ENCODE data around the gene PRODH.
"Not testable (repeated sequence)": the region's sequence is repeated elsewhere in the genome, so short reads cannot be mapped to it uniquely, and the experiment has no call there.

PRODH gene

GRCh38 chr22:18935889-18936529, at the start of gene PRODH:
Gene PRODH, minus strand, starts transcription at chr22:18936293. Its CDS starts 6 bp downstream, at chr22:18936287.
- DNase-seq (ENCODE audit: low spot score), result no peak

GRCh38 chr22:18985780-18986179, 49.7 kb upstream of the PRODH start:
- DNase-seq (ENCODE audit: low spot score), result no peak

- no peak for DNase-seq (ENCODE audit: low spot score)
Observed at GRCh38 chr22:18984564-18984963, 48.5 kb upstream of the PRODH start.

GRCh38 chr22:18983120-18983651, 47.1 kb upstream of the PRODH start:
- no peak for DNase-seq (ENCODE audit: low spot score)

- no peak for DNase-seq (ENCODE audit: low spot score)
Observed at GRCh38 chr22:18980829-18981228, 44.7 kb upstream of the PRODH start.

- no peak for DNase-seq (ENCODE audit: low spot score)
Observed at GRCh38 chr22:18979957-18980356, 43.9 kb upstream of the PRODH start.

- no peak for DNase-seq (ENCODE audit: low spot score)
Observed at GRCh38 chr22:18978506-18978905, 42.4 kb upstream of the PRODH start.

GRCh38 chr22:18977824-18978425, 41.8 kb upstream of the PRODH start:
- no peak for DNase-seq (ENCODE audit: low spot score)

- DNase-seq (ENCODE audit: low spot score), result no peak
Observed at GRCh38 chr22:18976197-18976751, 40.2 kb upstream of the PRODH start.

- DNase-seq (ENCODE audit: low spot score), result no peak
Observed at GRCh38 chr22:18975434-18976196, 39.5 kb upstream of the PRODH start.

- no peak for DNase-seq (ENCODE audit: low spot score)
Observed at GRCh38 chr22:18974477-18975180, 38.5 kb upstream of the PRODH start.

- no peak for DNase-seq (ENCODE audit: low spot score)
Observed at GRCh38 chr22:18973264-18974031, 37.4 kb upstream of the PRODH start.

- not testable (repeated sequence) for DNase-seq (ENCODE audit: low spot score)
Observed at GRCh38 chr22:18972591-18972990, 36.5 kb upstream of the PRODH start.

GRCh38 chr22:18972029-18972428, 35.9 kb upstream of the PRODH start:
- not testable (repeated sequence) for DNase-seq (ENCODE audit: low spot score)

GRCh38 chr22:18971321-18971751, 35.2 kb upstream of the PRODH start:
- DNase-seq (ENCODE audit: low spot score), result no peak

- no peak for DNase-seq (ENCODE audit: low spot score)
Observed at GRCh38 chr22:18970948-18971315, 34.8 kb upstream of the PRODH start.

GRCh38 chr22:18970176-18970947, 34.3 kb upstream of the PRODH start:
- DNase-seq (ENCODE audit: low spot score), result no peak

- DNase-seq (ENCODE audit: low spot score), result not testable (repeated sequence)
Observed at GRCh38 chr22:18969158-18969942, 33.3 kb upstream of the PRODH start.

- DNase-seq (ENCODE audit: low spot score), result no peak
Observed at GRCh38 chr22:18968011-18968749, 32.1 kb upstream of the PRODH start.
